COLO829 (cell line): Measurements from ENCODE around the gene CFAP70.
"Not testable (repeated sequence)": the region's sequence is repeated elsewhere in the genome, so short reads cannot be mapped to it uniquely, and the experiment has no call there.

Experiments
- DNase-seq: peaks from one replicate; pipeline ENCODE4 v3.0.0; 2012; ENCODE audit warnings: low spot score

The CFAP70 gene

GRCh38 chr10:73339436-73339835 is 19.2 kb downstream of the CFAP70 start:
- no peak for DNase-seq

GRCh38 chr10:73338801-73339368 is 19.8 kb downstream of the CFAP70 start:
- no peak for DNase-seq

GRCh38 chr10:73333202-73333601 is 25.5 kb downstream of the CFAP70 start:
- no peak for DNase-seq

DNA sequence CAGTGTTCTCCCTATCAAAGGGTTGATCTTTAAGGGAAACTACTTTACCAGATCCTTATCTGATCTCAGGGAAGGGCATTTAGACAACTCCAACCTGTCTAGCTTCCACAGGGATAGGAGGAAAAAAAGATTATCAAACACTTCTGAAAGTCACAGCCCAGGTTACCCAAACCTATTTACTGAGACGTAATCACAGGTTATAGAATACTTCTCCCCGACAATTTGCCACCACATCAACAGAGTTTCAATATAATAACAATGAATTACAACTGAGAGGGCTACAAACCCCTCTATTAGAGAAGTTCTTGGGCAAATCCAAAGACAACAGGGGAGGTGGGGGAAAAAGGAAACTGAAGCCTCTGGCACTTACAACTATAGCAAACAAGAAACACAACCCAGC is 26.3 kb downstream of the CFAP70 start:
- DNase-seq, result no peak

- not testable (repeated sequence) for DNase-seq
Observed at GRCh38 chr10:73328523-73328922, 30.1 kb downstream of the CFAP70 start.

GRCh38 chr10:73325290-73325689 is 33.4 kb downstream of the CFAP70 start:
- DNase-seq, result not testable (repeated sequence)

DNA sequence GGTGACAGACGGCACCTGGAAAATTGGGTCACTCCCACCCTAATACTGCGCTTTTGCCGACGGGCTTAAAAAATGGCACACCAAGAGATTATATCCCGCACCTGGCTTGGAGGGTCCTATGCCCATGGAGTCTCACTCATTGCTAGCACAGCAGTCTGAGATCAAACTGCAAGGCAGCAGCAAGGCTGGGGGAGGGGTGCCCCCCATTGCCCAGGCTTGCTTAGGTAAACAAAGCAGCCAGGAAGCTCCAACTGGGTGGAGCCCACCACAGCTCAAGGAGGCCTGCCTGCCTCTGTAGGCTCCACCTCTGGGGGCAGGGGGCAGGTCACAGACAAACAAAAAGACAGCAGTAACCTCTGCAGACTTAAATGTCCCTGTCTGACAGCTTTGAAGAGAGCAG is 35.1 kb downstream of the CFAP70 start:
- DNase-seq, result not testable (repeated sequence)

- DNase-seq, result no peak
Observed at GRCh38 chr10:73310475-73310874, 48.2 kb downstream of the CFAP70 start.

GRCh38 chr10:73307203-73307800 is 51.4 kb downstream of the CFAP70 start:
- no peak for DNase-seq

- no peak for DNase-seq
Observed at GRCh38 chr10:73306171-73306708, 52.4 kb downstream of the CFAP70 start.

- DNase-seq, result no peak
Observed at GRCh38 chr10:73296946-73297345, 61.7 kb downstream of the CFAP70 start.

DNA sequence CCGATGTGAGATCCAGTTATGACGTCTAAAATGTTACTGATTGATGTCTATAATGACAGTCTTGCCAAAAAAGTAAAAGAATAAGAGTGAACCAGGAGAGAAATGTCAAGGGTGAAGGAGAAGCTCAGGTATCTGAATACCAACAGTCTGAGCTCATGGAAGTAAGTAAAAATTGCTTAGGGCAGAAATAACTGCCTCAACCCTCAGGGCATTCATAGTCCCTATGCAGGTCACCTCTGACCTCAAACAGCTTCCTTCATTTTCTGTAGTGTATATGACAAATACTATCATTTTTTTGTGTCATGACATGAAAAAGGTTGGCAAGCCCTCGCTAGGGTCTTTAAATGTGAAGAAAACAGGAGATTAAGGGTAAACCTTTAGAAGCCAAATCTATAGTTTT is 65.2 kb downstream of the CFAP70 start:
- DNase-seq, result no peak

DNA sequence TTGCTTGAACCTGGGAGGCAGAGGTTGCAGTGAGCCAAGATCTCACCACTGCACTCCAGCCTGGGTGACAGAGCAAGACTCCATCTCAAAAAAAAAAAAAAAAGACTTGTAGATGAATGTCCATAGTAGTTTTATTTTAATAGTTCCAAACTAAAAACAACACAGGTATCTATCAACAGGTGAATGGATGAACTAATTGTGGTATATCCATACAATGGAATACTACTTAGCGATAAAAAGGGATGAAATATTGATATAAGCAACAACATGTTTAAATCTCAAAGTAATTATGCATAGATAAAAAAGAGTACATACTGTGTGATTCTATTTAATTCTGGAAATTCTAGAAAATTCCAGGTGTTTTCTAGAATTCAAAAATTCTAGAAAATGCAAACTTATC is 68.7 kb downstream of the CFAP70 start:
- DNase-seq, result no peak

DNA sequence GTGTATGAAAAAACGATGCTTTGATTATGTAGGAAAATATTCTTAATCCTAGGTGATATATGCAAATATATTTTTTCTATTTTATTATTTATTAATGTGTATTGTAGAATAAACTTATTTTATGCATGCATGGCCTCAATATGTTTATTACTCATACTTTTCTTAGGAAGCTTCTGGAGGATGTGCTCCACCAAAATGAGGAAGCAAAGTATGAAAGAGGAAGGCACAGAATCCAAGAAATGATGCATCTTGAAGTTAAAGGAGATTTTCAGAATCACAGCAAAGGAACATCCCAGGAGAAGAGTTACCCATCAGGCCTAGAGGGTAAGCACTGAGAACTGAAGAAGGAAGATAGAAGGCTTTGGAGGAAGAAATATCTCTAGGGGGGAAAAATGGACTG is 71.2 kb downstream of the CFAP70 start:
- no peak for DNase-seq

DNA sequence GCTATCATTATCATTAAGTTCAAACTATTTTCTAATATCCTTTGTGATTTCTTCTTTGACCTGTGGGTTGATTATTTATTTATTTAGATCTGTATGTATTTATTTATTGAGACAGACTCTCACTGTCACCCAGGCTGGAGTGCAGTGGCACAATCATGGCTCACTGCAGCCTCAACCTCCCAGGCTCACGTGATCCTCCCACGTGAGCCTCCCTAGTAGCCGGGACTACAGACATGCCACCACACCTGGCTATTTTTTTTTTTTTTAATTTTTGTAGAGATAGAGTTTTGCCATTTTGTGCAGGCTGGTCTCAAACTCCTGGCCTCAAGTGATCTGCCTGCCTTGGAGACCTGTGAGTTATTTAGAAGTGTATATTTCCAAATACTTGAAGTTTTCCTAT is 77.6 kb downstream of the CFAP70 start:
- no peak for DNase-seq

DNA sequence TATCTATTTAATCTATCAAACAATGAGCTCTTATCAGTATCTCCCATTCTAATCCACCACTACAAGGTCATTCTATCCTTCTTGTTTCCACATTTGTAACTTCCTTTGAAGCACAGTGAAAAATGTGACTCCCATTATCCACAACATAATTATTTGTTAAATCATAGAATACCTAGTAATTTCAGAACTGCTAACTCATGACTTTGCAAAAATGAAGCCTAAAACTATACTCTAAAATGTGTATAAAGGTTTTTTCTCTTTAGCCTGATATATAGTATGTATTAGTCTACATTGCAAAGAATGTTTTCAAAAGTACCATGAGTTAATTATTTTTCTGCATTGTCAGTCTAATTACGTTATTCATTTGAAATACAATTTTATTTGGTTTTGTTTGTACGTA is 94.2 kb downstream of the CFAP70 start:
- no peak for DNase-seq

DNA sequence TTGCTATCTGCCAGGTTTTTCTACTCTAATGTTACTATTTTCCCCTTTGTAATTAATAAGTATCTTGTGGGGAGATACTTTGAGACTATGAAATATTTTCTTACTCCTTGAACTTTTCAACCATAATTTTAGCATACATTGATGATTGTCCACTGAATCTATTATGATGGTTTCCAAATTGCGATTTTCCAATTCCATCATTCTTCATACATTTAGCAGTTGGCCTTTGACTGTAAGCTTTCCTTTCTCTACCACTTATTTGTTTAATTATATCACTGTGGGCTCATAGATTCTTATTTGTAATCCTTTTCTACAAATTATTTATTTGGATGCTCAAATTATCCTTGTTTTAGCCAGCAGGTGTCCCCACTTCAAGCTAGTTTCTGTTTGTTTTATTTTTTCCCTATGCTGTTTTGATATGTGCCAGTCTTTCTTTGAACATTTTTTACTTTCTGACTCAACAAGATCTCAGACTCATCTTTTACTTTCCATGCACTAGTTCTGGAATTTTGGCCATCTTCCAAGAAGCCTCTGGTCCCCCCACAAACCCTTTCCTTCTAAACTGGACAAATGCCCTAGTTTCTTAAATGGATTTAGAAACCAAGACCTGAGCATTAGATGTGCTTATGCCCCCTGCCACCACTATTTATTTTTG is 94.8 kb downstream of the CFAP70 start:
- DNase-seq, result no peak

DNA sequence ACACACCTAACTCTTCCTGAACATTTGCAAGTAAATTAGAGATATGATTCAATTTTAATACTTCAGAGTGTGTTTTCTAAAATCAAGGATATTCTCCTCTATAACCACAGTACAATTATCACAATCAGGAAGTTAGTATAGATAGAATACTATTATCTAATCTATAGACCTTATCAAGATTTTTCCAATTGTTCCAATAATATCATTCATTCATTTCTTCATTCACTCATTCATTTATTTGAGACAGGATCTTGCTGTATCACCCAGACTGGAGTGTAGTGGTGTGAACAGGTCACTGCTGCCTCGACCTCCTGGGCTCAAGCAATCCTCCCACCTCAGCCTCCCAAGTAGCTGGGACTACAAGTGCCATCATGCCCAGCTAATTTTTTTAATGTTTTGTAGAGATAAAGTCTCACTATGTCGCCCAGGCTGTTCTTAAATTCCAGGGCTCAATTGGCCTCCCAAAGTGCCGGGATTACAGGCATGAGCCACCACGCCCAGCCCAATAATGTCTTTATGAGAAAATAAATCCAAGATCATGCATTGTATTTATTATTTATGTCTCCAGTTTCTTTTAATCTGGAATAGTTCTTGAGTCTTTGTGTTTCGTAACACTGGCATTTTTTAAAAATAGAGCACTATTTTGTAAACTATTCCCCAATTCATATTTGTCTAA is 95.6 kb downstream of the CFAP70 start:
- no peak for DNase-seq

DNA sequence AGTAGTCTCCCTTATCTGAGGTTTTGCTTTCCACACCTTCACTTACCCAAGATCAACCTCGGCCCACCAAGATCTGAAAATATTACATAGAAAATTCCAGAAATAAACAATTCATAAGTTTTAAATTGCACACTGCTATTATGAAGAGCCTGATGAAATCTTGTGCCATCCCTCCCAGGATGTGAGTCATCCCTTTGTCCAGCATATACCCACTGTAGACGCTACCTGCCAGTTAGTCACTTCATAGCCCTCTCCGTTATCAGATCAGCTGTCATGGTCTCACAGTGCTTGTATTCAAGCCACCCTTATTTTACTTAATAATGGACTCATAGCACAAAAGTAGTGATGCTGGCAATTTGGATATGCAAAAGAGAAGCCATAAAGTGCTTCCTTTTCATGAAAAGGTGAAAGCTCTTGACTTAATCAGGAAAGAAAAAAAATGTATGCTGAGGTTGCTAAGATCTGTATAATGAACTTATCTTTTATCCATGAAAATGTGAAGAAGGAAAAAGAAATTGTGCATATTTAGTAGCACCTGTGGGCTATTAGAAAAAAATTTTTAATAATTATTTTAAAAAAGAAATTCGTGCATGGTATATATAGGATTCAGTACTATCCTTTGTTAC is 96.4 kb downstream of the CFAP70 start:
- peak; percentile 30 for DNase-seq

DNA sequence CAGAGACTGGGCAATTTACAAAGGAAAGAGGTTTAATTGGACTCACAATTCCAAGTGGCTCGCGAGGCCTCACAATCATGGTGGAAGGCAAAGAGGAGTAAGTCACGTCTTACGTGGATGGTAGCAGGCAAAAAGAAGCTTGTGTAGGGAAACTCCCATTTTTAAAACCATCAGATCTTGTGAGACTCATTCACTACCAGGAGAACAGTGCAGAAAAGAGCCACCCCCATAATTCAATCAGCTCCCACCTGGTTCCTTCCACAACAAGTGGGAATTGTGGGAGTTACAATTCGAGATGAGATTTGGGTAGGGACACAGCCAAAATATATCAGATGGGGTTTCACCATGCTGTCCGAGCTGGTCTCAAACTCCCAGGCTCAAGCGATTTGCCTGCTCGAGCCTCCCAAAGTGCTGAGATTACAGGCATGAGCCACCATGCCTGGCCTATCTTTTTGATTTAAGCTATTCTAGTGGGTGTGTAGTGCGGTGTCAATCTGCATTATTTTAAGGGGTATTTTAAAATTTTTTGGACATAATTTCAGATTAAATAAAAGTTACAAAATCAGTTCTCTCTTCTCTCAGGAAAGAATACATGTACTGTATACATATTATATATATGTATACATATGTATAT is 97.2 kb downstream of the CFAP70 start:
- no peak for DNase-seq

DNA sequence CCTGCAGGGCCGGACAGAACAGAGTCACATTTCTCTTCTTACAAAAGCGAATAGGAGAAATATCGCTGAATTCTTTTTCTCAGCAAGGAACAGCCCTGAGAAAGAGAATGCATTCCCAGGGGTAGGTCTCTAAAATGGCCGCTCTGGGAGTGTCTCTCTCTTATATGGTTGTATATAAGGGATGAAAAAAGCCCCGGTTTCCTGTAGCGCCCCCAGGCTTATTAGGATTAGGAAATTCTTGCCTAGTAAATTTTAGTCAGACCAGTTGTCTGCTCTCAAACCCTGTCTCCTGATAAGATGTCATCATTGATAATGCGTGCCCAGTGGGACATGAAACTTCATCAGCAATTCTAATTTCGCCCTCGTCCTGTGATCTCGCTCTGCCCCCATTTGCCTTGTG is 100.1 kb downstream of the CFAP70 start:
- not testable (repeated sequence) for DNase-seq

DNA sequence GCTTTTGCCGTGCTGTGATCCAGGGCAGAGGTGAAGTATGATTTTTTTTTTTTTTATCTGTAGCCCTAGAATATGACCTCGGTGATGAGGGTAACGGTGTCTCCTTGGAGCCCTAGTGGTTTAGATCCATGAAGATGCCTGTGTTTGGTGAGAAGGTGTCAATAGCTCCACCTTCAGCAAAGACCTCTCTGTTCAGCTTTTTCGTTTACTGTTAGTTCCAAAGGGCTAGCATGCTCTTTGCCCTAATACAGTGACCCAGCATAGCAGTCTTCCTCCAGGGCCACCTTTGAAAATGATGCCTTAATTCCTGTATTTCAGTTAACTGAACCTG is 105.5 kb downstream of the CFAP70 start:
- DNase-seq, result no peak
